T follicular helper cell (primary cell): ENCODE data around the gene CTIF.

Experiments used
- DNase-seq: peaks from one replicate; pipeline ENCODE4 v3.0.0-alpha.2; 2020; ENCODE audit warnings: low read depth

CTIF gene

GRCh38 chr18:48575301-48575657, 36.4 kb downstream of the CTIF start:
- DNase-seq: no peak

- no peak for DNase-seq
These were observed 37.0 kb downstream of the CTIF start for GRCh38 chr18:48575658-48576456.

GRCh38 chr18:48576457-48576771, 37.6 kb downstream of the CTIF start:
- DNase-seq: no peak

- no peak for DNase-seq
These were observed 38.8 kb downstream of the CTIF start for GRCh38 chr18:48577478-48578190.

- DNase-seq: no peak
These were observed 39.5 kb downstream of the CTIF start for GRCh38 chr18:48578289-48578688.

- DNase-seq: no peak
These were observed 41.2 kb downstream of the CTIF start for GRCh38 chr18:48580066-48580465.

GRCh38 chr18:48580782-48581181, 42.0 kb downstream of the CTIF start:
- DNase-seq: no peak

GRCh38 chr18:48581206-48581605, 42.4 kb downstream of the CTIF start:
- DNase-seq: no peak

- DNase-seq: no peak
These were observed 43.1 kb downstream of the CTIF start for GRCh38 chr18:48581941-48582340.

GRCh38 chr18:48582946-48583345, 44.1 kb downstream of the CTIF start:
- DNase-seq: no peak

- no peak for DNase-seq
These were observed 44.7 kb downstream of the CTIF start for GRCh38 chr18:48583573-48583972.

GRCh38 chr18:48589797-48590519, 51.1 kb downstream of the CTIF start:
- no peak for DNase-seq

GRCh38 chr18:48590678-48591077, 51.8 kb downstream of the CTIF start:
- no peak for DNase-seq

GRCh38 chr18:48592540-48593171, 53.8 kb downstream of the CTIF start:
- no peak for DNase-seq

- DNase-seq: no peak
These were observed 55.8 kb downstream of the CTIF start for GRCh38 chr18:48594471-48595094.

GRCh38 chr18:48595703-48596218, 56.9 kb downstream of the CTIF start:
- DNase-seq: no peak

GRCh38 chr18:48597110-48597509, 58.3 kb downstream of the CTIF start:
- no peak for DNase-seq

- DNase-seq: no peak
These were observed 58.8 kb downstream of the CTIF start for GRCh38 chr18:48597671-48598070.

GRCh38 chr18:48599391-48599790, 60.6 kb downstream of the CTIF start:
- no peak for DNase-seq

GRCh38 chr18:48600046-48600445, 61.2 kb downstream of the CTIF start:
- DNase-seq: no peak

GRCh38 chr18:48600456-48601090, 61.7 kb downstream of the CTIF start:
- no peak for DNase-seq
